Endothelial cell of umbilical vein (primary cell): Measurements from ENCODE around the gene DNAAF5. TPM values are rescaled to one million over a fixed set of nuclear protein-coding genes. Genes with fewer than 3 reads are reported as not detected.

Experiments
- BruUV-seq: library from RNA; stranded (reverse); fragments of 400-500 nt; replicated peaks from 2 replicates; lab custom pipeline; 2021; lab: Mats Ljungman, UMichigan
- CTCF ChIA-PET: fragments of 300-600, 350-600 bp; sonication (Branson Sonifier 250); formaldehyde crosslinking; loops from one replicate; lab custom pipeline; 2021; ENCODE audit warnings: antibody characterized with exemption, inconsistent platforms; lab: Charles Lee
- POLR2A ChIA-PET: fragments of 300-600, 350-600 bp; sonication (Branson Sonifier 250); formaldehyde crosslinking; loops from one replicate; lab custom pipeline; 2021; ENCODE audit warnings: antibody characterized with exemption, inconsistent platforms; lab: Charles Lee
- DNase-seq: peaks from one replicate; pipeline ENCODE4 v3.0.0-alpha.2; 2011; ENCODE audit warnings: low read depth, low spot score
- FAIRE-seq: peaks from 2 replicates; lab custom pipeline; 2011; peaks lifted over from hg19 to GRCh38; lab: Jason Lieb, UNC
- H2AFZ ChIP-seq: 2 replicates; pipeline ENCODE4 v1.6.0; 2012; ENCODE audit warnings: low read depth, low read length, control low read depth, inconsistent platforms
- H3K27ac ChIP-seq: 2 replicates; pipeline ENCODE4 v1.5.1; 2011; ENCODE audit warnings: low read depth, mild to moderate bottlenecking, control low read depth, low read length, moderate library complexity; ENCODE audit not compliant: insufficient read depth
- H3K27me3 ChIP-seq, 2 experiments: 2 replicates each; pipeline versions ENCODE4 v1.6.0 to v1.6.1; 2011; ENCODE audit warnings: low read length in 2 of 2, mixed read lengths in 1 of 2; ENCODE audit not compliant: control insufficient read depth in 2 of 2, insufficient read depth in 2 of 2
- H3K36me3 ChIP-seq, 2 experiments: 2 replicates in 1 of 2; 3 replicates in 1 of 2; pipeline ENCODE4 v1.5.1; 2011; ENCODE audit warnings: low read length in 2 of 2, mild to moderate bottlenecking in 1 of 2, moderate library complexity in 1 of 2; ENCODE audit not compliant: control insufficient read depth in 2 of 2, insufficient read depth in 2 of 2; ENCODE audit errors: extremely low read depth in 1 of 2
- H3K4me1 ChIP-seq: 3 replicates; pipeline ENCODE4 v1.5.1; 2011; ENCODE audit warnings: mild to moderate bottlenecking, low read length; ENCODE audit not compliant: control insufficient read depth, insufficient read depth; ENCODE audit errors: extremely low read depth
- H3K4me2 ChIP-seq: 2 replicates; pipeline ENCODE4 v1.6.1; 2011; ENCODE audit warnings: low read length, control low read depth, mixed read lengths; ENCODE audit not compliant: insufficient read depth
- H3K4me3 ChIP-seq, 3 experiments: fragments of 200-600 bp in 1 of 3; sonication (generic), shearing (Covaris generic) in 1 of 3; replicated peaks in 1 of 3; 2 replicates each; pipeline ENCODE4 v1.5.1; 2011 to 2016; ENCODE audit warnings: control low read depth in 3 of 3, low read length in 3 of 3, mild to moderate bottlenecking in 2 of 3, inconsistent platforms in 1 of 3, low read depth in 1 of 3, moderate library complexity in 1 of 3; ENCODE audit not compliant: insufficient read depth in 1 of 3
- H3K79me2 ChIP-seq: 2 replicates; pipeline ENCODE4 v1.6.0; 2012; ENCODE audit warnings: low read length, inconsistent platforms; ENCODE audit not compliant: control insufficient read depth, insufficient read depth
- H3K9ac ChIP-seq: replicated peaks from 2 replicates; pipeline ENCODE3; 2011; ENCODE audit warnings: low read length, control low read depth; ENCODE audit not compliant: insufficient read depth; ENCODE audit errors: extremely low read depth
- H3K9me1 ChIP-seq: replicated peaks from 3 replicates; pipeline ENCODE4 v1.6.0; 2011; ENCODE audit warnings: mild to moderate bottlenecking, low read length; ENCODE audit not compliant: control insufficient read depth, insufficient read depth; ENCODE audit errors: extremely low read depth
- H3K9me3 ChIP-seq: replicated peaks from 2 replicates; pipeline ENCODE4 v1.5.1; 2012; ENCODE audit warnings: low read length, inconsistent platforms; ENCODE audit not compliant: control insufficient read depth, insufficient read depth
- H4K20me1 ChIP-seq: replicated peaks from 2 replicates; pipeline ENCODE3; 2011; ENCODE audit warnings: mild to moderate bottlenecking, low read length; ENCODE audit not compliant: control insufficient read depth, insufficient read depth; ENCODE audit errors: extremely low read depth
- CTCF ChIP-seq, 2 donors: IDR thresholded peaks; 1 replicate in 1 of 2; 2 replicates in 1 of 2; pipeline ENCODE4 v1.5.1; 2011; ENCODE audit warnings: low read length in 2 of 2, mild to moderate bottlenecking in 2 of 2, moderate library complexity in 2 of 2, control low read depth in 1 of 2, inconsistent platforms in 1 of 2, low read depth in 1 of 2; ENCODE audit not compliant: insufficient read depth in 1 of 2; ENCODE audit errors: extremely low read depth in 1 of 2
- EZH2 ChIP-seq: IDR thresholded peaks from 2 replicates; pipeline ENCODE4 v1.6.1; 2012; ENCODE audit warnings: borderline replicate concordance, low read depth, mild to moderate bottlenecking, moderate library complexity, low read length, inconsistent platforms; ENCODE audit not compliant: severe bottlenecking
- FOS ChIP-seq: IDR thresholded peaks from 2 replicates; pipeline ENCODE4 v1.6.1; 2011; ENCODE audit warnings: mild to moderate bottlenecking, low read length, moderate library complexity, borderline replicate concordance; ENCODE audit not compliant: insufficient read depth
- GATA2 ChIP-seq: IDR thresholded peaks from 2 replicates; pipeline ENCODE4 v1.7.0; 2011; ENCODE audit warnings: low read depth, mild to moderate bottlenecking, moderate library complexity, mixed read lengths, low read length; ENCODE audit not compliant: insufficient read length, insufficient read depth
- JUN ChIP-seq: IDR thresholded peaks from 2 replicates; pipeline ENCODE4 v1.6.1; 2011; ENCODE audit warnings: borderline replicate concordance, low read depth; ENCODE audit not compliant: insufficient read length, insufficient read depth
- MAX ChIP-seq: IDR thresholded peaks from 2 replicates; pipeline ENCODE4 v1.6.1; 2011; ENCODE audit not compliant: insufficient read depth, insufficient read length
- MYC ChIP-seq: IDR thresholded peaks from one replicate; pipeline ENCODE4 v1.6.1; 2011; ENCODE audit warnings: mild to moderate bottlenecking, low read depth, low read length
- POLR2A ChIP-seq: IDR thresholded peaks from 2 replicates; pipeline ENCODE4 v1.6.1; 2012; ENCODE audit warnings: low read depth, mild to moderate bottlenecking, control low read depth, low read length
- POLR2AphosphoS5 ChIP-seq: IDR thresholded peaks from 2 replicates; pipeline ENCODE4 v1.6.1; 2012; ENCODE audit warnings: low read depth, mild to moderate bottlenecking, control low read depth, low read length, moderate library complexity; ENCODE audit not compliant: insufficient read depth
- dilution Hi-C: fragments of 300-500 bp; cut with MboI; formaldehyde crosslinking; loops from one replicate; pipeline ENCODE4 v1.15.0; 2019; ENCODE audit warnings: low sequenced_read_pairs; ENCODE audit not compliant: extremely low pct_ligation_motif_present
- intact Hi-C: fragments of 100-400 bp; cut with micrococcal nuclease; formaldehyde crosslinking; loops from one replicate; pipeline ENCODE4 v1.10.0; 2022
- polyA plus RNA-seq, 4 experiments: library from polyadenylated mRNA; depleted of rRNA in 3 of 4; stranded (reverse) in 3 of 4; unstranded in 1 of 4; fragments of >200 nt; gene quantifications; 2 replicates each; pipeline versions ENCODE4 v1.2.1 to v1.2.3, GENCODE V29; 2011 to 2012; ENCODE audit warnings: missing spikeins in 1 of 4
- total RNA-seq: library from RNA; stranded (reverse); gene quantifications from 2 replicates; pipeline ENCODE4 v1.2.3, GENCODE V29; 2021

Gene DNAAF5
- total and polyA plus RNA-seq, 2 donors (not counting 3 experiments of a cell fraction or from before 2014, with no cell fraction given) = 49.3 to 65.5 TPM

GRCh38 chr7:753190-753589, 26.7 kb downstream of the DNAAF5 start:
- dilution Hi-C loops (no loop called here), intact Hi-C loops (no loop called here)
- Histone ChIP-seq H3K4me3 (no peak overlapping the region), H3K9me1 (no peaks in the 10 kb centered on the region), H4K20me1 (no peaks in the 10 kb centered on the region), H3K4me2 (no peak overlapping the region), H3K9ac (no peak overlapping the region), H3K9me3 (no peaks in the 10 kb centered on the region), H3K79me2 (no peaks in the 10 kb centered on the region), H3K36me3 (peaks cover 7 to 47% of the 10 kb centered on the region in 2 experiments), H3K27me3 (no peaks in the 10 kb centered on the region), H2AFZ (no peak overlapping the region), H3K4me1 (peaks cover 4% of the 10 kb centered on the region), H3K27ac (no peak overlapping the region)
- DNase-seq (no peak), FAIRE-seq (no peak)
- no TSS peak for BruUV-seq
- TF ChIP-seq MAX (no peak), POLR2AphosphoS5 (no peak), CTCF (IDR thresholded peaks at IDR 0.05; ENCODE audit: extremely low read depth in 1 of 2, insufficient read depth in 1 of 2, low read depth in 1 of 2, low read length in 2 of 2) (no peak), JUN (no peak), POLR2A (no peak), GATA2 (no peak), MYC (no peak), EZH2 (no peak), FOS (no peak)
- ChIA-PET POLR2A (no interaction called here), CTCF (no interaction called here)
